ENCODE data around the gene SLC6A4.
"Not testable (repeated sequence)": the region's sequence is repeated elsewhere in the genome, so short reads cannot be mapped to it uniquely, and the experiment has no call there.

SLC6A4 gene

GRCh38 chr17:30238003-30238344, 2.5 kb upstream of the SLC6A4 start:
- no peak for DNase-seq

- no peak for DNase-seq
Measured at GRCh38 chr17:30237296-30238002, 2.0 kb upstream of the SLC6A4 start.

DNA sequence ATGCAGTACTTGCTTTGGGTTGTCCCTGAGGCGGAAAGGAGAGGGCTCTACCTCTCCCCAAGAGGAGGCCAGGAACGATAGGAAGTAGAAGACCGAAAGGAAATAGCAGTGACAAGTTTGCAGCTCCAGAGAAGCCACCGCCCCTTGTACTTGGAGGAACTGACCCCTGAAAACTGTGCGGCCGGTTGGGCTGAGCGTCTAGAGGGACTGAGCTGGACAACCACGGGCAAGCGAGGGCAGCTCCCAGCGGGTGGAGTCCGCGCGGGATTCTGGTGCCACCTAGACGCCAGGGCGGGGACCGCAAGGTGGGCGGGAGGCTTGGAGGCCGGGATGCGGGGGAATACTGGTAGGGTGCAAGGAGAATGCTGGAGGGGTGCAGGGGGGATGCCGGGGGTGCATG, 1.3 kb upstream of the SLC6A4 start:
- no peak for DNase-seq

DNA sequence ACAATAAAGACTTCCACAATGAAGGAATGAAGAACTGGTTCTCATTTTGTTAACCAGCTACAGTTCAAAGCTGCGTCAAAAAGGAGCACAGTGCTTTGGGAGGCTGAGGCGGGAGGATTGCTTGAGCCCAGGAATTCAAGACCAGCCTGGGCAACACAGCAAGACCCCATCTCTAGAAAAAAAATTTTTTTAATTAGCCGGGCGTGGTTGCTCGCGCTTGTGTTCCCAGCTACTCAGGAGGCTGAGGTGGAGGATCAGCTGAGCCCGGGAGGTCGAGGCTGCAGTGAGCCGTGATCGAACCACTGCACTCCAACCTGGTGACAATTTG, 764 bp upstream of the SLC6A4 start:
- no peak for DNase-seq

DNA sequence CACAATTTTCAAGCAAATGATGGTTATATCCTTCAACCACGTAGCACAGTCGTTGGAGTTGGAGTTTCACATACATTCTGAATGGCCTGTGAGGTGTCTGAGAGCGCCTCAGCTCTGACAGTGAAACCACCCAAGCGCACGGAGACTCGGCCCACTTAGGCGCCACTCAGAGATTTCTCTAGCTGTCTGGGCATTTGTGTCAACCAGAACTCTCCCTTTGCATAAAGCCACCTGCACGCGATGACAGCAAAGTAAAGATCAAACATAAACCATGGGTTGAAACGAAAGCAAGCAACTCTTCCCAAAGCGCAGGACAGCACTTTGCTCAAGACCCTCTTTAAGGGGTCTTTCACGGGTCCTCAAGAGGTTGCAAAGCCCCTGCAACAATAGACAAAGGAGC, 533 bp downstream of the SLC6A4 start:
- no peak for DNase-seq

DNA sequence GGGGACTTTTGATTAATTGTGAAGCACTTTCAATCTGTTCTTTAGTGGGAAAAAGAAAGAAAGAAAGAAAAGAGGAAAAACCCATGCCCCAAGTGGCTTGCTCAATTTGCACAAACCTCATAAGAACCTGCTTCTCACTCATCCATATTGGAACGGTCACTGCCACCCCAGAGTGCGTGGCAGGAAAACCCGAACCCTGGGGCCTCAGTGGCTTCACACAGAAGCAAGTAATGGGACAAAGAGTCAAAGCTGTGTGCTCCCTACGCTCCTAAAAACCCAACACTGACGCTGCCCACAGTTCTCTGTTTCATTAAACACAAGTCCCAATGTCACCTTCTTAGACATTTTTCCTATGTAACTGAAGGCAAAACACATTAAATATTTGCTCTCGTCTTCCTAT, 1.2 kb downstream of the SLC6A4 start:
- no peak for DNase-seq

GRCh38 chr17:30232824-30233427, 2.6 kb downstream of the SLC6A4 start:
- DNase-seq = no peak

DNA sequence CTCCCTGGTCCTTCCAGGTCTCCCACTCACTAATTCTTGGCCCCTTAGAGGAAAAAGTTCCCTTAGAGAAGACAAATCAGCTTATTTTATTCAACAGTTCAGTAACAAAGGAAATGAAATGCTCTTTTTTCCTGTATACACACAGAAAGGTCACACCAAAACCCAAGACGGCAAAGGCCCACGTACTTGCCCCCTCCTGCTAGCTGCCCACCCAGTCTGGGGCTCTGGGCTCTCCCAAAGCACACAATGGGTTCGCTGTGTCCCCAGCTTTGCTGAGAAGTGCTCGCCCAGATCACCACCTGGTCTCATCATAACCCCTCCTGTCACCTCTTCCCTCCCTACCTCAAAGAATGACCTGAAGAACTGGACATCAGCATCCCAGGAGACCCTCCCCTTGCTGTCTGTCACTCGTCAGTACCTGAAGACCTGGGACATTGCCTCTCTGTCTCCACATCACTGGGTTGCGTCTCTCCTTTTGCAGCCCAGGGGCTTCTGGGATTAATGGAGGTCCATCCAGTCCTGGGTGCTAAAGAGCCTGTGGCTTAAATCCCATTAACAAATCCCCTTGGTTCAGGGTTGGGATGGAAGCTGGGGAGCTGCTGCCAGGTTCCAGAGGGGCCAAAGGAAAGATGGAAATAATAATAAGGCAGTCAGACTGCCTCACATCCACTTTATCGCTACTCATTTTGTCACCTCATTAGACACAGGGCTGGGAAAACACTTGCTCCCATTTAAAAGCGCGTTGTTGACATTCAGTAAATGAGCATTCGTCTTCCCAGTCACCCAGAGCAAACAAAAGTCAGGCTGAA, 3.3 kb downstream of the SLC6A4 start:
- DNase-seq = no peak

- DNase-seq = no peak
Measured at GRCh38 chr17:30230596-30231125, 4.8 kb downstream of the SLC6A4 start.

DNA sequence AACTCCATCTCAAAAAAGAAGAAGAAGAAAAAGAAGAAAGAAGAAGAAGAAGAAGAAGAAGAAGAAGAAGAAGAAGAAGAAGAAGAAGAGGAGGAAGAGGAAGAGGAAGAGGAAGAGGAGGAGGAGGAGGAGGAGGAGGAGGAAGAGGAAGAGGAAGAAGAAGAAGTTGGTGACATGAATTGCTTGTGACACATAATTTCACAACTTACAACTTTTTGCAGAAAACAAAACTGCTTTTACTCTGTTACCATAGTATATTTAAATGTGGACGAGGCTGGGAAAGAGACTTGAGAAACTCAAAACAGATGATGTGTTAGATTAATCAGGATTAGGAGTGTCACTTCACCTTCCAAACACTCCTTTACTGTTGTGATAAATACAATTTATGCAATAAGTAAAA, 5.5 kb downstream of the SLC6A4 start:
- not testable (repeated sequence) for DNase-seq

DNA sequence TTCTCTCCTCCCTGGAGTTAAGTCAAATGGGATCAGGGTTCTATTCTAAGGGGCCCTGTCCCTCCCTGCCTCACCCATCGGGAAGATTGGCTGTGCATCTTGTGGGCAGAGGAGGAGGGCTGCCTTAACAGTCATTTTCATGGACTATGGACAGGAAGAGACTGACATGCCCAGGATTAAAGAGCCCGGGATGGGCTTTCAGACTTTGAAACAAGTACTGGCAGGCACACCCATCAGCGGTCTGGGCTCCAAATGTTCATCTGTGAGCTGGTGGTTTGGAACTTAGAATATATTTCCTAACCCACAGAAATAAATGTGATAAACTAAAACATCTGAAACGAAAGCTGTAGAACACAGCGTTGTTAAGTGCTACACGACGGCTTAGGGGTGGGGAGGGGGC, 6.5 kb downstream of the SLC6A4 start:
- DNase-seq = no peak

GRCh38 chr17:30228011-30228410, 7.5 kb downstream of the SLC6A4 start:
- DNase-seq = no peak

- DNase-seq = no peak
Measured at GRCh38 chr17:30226878-30227277, 8.6 kb downstream of the SLC6A4 start.

DNA sequence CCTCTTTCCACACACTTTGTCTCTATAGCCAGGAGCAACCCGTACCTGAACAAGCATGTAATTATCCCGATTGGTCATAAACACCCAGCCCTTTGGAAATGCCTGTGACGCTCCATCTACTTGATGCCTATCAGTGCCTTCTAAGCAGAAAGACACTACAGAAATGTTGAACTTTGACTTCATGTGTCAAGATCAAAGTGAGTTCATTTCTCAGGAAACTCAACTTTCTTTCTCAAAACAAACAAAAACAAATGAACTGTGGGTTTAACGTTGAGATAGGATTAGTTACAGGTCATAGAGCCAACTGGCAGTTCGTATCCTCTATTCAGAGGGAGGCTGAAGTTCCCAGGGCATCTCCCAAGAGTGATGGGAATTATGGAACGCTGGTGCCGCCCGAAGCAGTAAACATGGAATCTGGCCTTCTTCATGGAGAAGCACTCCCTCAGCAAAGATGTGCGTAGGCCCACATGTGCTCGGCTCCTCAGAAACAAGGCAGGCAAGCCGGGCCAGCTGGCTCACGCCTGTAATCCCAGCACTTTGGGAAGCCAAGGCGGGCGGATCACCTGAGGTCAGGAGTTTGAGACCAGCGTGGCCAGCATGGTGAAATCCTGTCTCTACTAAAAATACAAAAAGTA, 9.5 kb downstream of the SLC6A4 start:
- DNase-seq = no peak

DNA sequence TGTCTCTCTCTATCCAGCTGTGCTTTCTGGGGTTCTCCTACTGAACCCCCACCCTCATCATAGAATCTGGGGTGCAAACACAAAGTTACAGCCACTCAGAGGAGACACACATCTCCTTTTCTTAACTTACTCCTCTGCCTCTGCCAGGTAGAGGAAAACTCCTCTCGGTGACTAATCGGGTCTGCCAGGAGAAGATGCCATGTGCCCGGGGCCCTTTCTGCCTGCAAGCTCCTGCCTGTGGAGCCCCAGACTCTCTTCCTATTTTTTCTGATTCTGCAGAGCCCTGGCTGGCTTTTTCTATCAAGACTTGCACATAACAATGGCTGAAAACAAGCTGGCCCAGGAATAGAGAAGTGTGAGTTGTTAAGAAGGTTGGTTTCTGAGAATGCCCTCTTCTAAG, 10.4 kb downstream of the SLC6A4 start:
- DNase-seq = no peak

GRCh38 chr17:30224419-30224960, 11.0 kb downstream of the SLC6A4 start:
- no peak for DNase-seq

GRCh38 chr17:30222721-30223175, 12.7 kb downstream of the SLC6A4 start:
- no peak for DNase-seq

DNA sequence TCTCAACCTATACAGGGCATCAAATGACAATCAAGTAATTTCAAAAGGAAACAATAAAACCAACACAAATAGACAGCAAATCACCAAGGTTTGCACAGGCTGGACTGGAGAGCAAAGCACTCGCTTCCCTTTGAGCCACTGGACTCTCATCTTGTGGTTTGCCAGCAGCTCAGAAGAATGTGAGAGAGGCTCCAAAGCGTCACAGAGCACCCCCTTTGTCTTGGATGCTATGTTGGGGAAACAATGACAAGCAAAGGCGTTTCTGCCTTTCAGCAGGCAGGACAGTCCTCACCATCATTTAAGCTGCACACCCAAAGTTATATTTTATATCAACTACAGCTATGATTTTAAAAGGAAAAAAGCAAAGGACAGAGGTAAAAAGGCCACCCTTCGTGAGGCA, 13.2 kb downstream of the SLC6A4 start:
- no peak for DNase-seq

DNA sequence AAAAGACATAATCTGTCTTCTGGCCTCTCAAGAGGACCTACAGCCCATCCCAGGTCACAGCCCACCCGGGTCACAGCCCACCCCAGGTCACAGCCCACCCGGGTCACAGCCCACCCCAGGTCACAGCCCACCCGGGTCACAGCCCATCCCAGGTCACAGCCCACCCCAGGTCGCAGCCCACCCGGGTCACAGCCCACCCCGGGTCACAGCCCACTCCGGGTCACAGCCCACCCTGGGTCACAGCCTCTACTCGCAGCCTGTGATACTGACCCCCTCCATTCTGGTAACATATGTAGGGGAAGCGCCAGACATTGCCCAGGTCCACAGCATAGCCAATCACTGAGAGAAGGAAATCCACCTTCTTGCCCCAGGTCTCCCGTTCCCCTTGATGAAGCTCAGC, 14.2 kb downstream of the SLC6A4 start:
- no peak for DNase-seq

DNA sequence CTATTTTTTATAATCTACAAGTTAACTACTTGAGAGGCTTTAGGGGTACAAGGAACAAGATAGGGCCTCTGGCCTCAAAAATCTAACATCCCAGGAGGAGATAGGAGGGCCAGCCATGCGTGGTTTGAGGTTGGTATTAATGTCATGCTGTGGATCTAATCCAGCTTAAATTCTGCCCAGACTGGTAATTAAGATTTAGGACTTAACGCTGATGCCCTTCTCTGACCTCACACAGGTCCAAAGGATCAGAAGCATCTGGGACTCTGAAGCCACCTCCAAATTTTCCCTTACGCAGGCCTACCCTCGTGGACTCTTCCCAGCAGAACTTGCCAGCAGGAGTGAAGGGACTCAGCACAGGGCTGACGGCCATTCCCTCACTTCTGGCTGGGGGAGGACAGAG, 15.1 kb downstream of the SLC6A4 start:
- DNase-seq = no peak

- DNase-seq = no peak
Measured at GRCh38 chr17:30219833-30220232, 15.7 kb downstream of the SLC6A4 start.

DNA sequence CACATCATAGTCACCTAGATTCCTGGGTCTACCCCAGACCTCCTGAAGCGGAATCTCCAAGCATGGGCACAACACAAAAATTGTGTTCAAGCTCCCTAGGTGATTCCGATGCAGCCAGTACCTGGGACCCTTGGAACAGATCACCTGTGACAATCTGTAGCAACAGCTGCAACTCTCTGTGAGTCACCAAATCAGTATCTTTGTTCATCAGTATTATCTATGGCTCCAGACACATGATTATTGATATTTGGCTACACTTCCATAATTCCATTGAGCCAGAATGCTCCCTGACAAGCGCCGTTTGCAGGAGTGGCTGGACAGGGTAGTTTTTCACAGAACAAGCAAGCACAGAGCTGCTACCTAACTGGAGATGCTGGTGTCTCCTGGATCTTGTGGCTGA, 16.2 kb downstream of the SLC6A4 start:
- no peak for DNase-seq

GRCh38 chr17:30218799-30219198, 16.7 kb downstream of the SLC6A4 start:
- no peak for DNase-seq
